Esophagus muscularis mucosa (tissue), 4 donors: Measurements from ENCODE around the gene GHRL. TPM values are rescaled to one million over a fixed set of nuclear protein-coding genes. Genes with fewer than 3 reads are reported as not detected.

Experiments
- DNase-seq: peaks from one replicate; pipeline ENCODE4 v3.0.0-alpha.2; 2017; ENCODE audit errors: extremely low spot score
- H3K27ac ChIP-seq, 4 donors: fragments of 200-600 bp; sonication (generic); replicated peaks in 1 of 4; 1 replicate in 3 of 4; 2 replicates in 1 of 4; pipeline ENCODE4 v1.5.1; 2016 to 2019; ENCODE audit warnings: mild to moderate bottlenecking in 1 of 4
- H3K27me3 ChIP-seq, 4 donors: fragments of 200-600 bp; sonication (generic); one replicate each; pipeline versions ENCODE4 v1.5.1 to v1.6.0; 2016 to 2019
- H3K36me3 ChIP-seq, 4 donors: fragments of 200-600 bp; sonication (generic); one replicate each; pipeline ENCODE4 v1.5.1; 2016 to 2019
- H3K4me1 ChIP-seq, 4 donors: fragments of 200-600 bp; sonication (generic); one replicate each; pipeline ENCODE4 v1.5.1; 2016 to 2019
- H3K4me3 ChIP-seq, 4 donors: fragments of 200-600 bp; sonication (generic); 1 replicate in 2 of 4; 2 replicates in 2 of 4; pipeline ENCODE4 v1.5.1; 2016 to 2019; ENCODE audit warnings: mild to moderate bottlenecking in 4 of 4, moderate library complexity in 1 of 4
- H3K9me3 ChIP-seq, 4 donors: fragments of 200-600 bp; sonication (generic); 1 replicate in 3 of 4; 2 replicates in 1 of 4; pipeline ENCODE4 v1.5.1; 2016 to 2019
- CTCF ChIP-seq, 3 experiments: fragments of 200-600 bp in 2 of 3; fragments of 450-650 bp in 1 of 3; sonication (generic) in 2 of 3; IDR thresholded peaks; one replicate each; pipeline ENCODE4 v1.5.1; 2017 to 2019; ENCODE audit warnings: antibody characterized with exemption in 3 of 3, mild to moderate bottlenecking in 2 of 3, moderate library complexity in 1 of 3
- EP300 ChIP-seq: sonication (generic); formaldehyde crosslinking; IDR thresholded peaks from one replicate; pipeline ENCODE4 v1.6.1; 2017; ENCODE audit warnings: antibody characterized with exemption
- POLR2A ChIP-seq: fragments of 450-650 bp; IDR thresholded peaks from one replicate; pipeline ENCODE4 v1.6.1; 2017; ENCODE audit warnings: antibody characterized with exemption, moderate library complexity, mild to moderate bottlenecking, low read depth
- POLR2AphosphoS5 ChIP-seq, 2 donors: sonication (generic); formaldehyde crosslinking; IDR thresholded peaks; one replicate each; pipeline ENCODE4 v1.6.1; 2017; ENCODE audit warnings: antibody characterized with exemption in 2 of 2
- WGBS: methylation state at CpG from one replicate; pipeline ENCODE4 v1.1.5; 2018; 5-methylcytosine and 5-hydroxymethylcytosine counted together
- intact Hi-C: fragments of 100-400 bp; cut with DNase I; formaldehyde crosslinking; loops from one replicate; pipeline ENCODE4 v1.15.1; 2023
- total RNA-seq, 4 donors: library from RNA; depleted of rRNA; stranded (reverse); fragments of >200 nt; gene quantifications; one replicate each; pipeline versions ENCODE4 v1.1.0 to v1.2.1, GENCODE V29; 2016

The GHRL gene
- total RNA-seq, 4 donors from 2014 or later: 0.40 TPM; not detected in 3

- Histone ChIP-seq H3K9me3 (no peaks in the 10 kb centered on the region), H3K4me3 (no peak overlapping the region), H3K27me3 (no peaks in the 10 kb centered on the region), H3K4me1 (no peaks in the 10 kb centered on the region), H3K27ac (no peak overlapping the region), H3K36me3 (peaks cover 47 to 98% (median 91%) of the 10 kb centered on the region in 4 donors)
- WGBS: 88% methylated on average over 2 of the region's 2 CpGs
- DNase-seq: no peak
- intact Hi-C loops: no loop called here
- TF ChIP-seq EP300 (no peak), CTCF (IDR thresholded peaks at IDR 0.05) (no peak), POLR2A (no peak), POLR2AphosphoS5 (IDR thresholded peaks at IDR 0.05) (no peak)
These were observed 17.8 kb upstream of the GHRL start for GRCh38 chr3:10310578-10310977.

- Histone ChIP-seq H3K4me1 (no peaks in the 10 kb centered on the region), H3K27me3 (no peaks in the 10 kb centered on the region), H3K27ac (no peak overlapping the region), H3K4me3 (no peak overlapping the region), H3K36me3 (peaks cover 51 to 98% (median 91%) of the 10 kb centered on the region in 4 donors), H3K9me3 (no peaks in the 10 kb centered on the region)
- no peak for DNase-seq
- WGBS: 54% methylated on average over 4 of the region's 4 CpGs
- intact Hi-C loops: no loop called here
- TF ChIP-seq CTCF (IDR thresholded peaks at IDR 0.05) (no peak), POLR2A (no peak), POLR2AphosphoS5 (IDR thresholded peaks at IDR 0.05) (no peak), EP300 (no peak)
These were observed 17.0 kb upstream of the GHRL start for GRCh38 chr3:10309736-10310135.

- intact Hi-C loops: no loop called here
- Histone ChIP-seq H3K4me1 (no peaks in the 10 kb centered on the region), H3K27me3 (no peaks in the 10 kb centered on the region), H3K27ac (no peak overlapping the region), H3K9me3 (no peaks in the 10 kb centered on the region), H3K4me3 (no peak overlapping the region), H3K36me3 (peaks cover 61 to 98% (median 91%) of the 10 kb centered on the region in 4 donors)
- TF ChIP-seq POLR2A (no peak), POLR2AphosphoS5 (IDR thresholded peaks at IDR 0.05) (no peak), EP300 (no peak), CTCF (IDR thresholded peaks at IDR 0.05) (no peak)
- WGBS: 95% methylated on average over 7 of the region's 7 CpGs
- no peak for DNase-seq
These were observed 15.9 kb upstream of the GHRL start for GRCh38 chr3:10308678-10309077.

- no peak for TF ChIP-seq POLR2AphosphoS5 (IDR thresholded peaks at IDR 0.05)
- no peak for TF ChIP-seq EP300
- TF ChIP-seq POLR2A: no peak
- no peak for TF ChIP-seq CTCF (IDR thresholded peaks at IDR 0.05)
- no peaks in the 10 kb centered on the region for H3K27me3 ChIP-seq
These were observed 13.4 kb upstream of the GHRL start for GRCh38 chr3:10306156-10306555.

GRCh38 chr3:10305331-10305902, 12.7 kb upstream of the GHRL start:
- intact Hi-C loops: no loop called here
- peaks cover 71 to 98% (median 93%) of the 10 kb centered on the region in 4 donors for H3K36me3 ChIP-seq
- no peaks in the 10 kb centered on the region for H3K9me3 ChIP-seq
- TF ChIP-seq EP300 (no peak), CTCF (IDR thresholded peaks at IDR 0.05) (no peak), POLR2A (no peak), POLR2AphosphoS5 (IDR thresholded peaks at IDR 0.05) (no peak)
- no peak for DNase-seq
- H3K27ac ChIP-seq: no peak overlapping the region
- no peaks in the 10 kb centered on the region for H3K27me3 ChIP-seq
- no peaks in the 10 kb centered on the region for H3K4me1 ChIP-seq
- 93% methylated on average over 4 of the region's 4 CpGs for WGBS
- no peak overlapping the region for H3K4me3 ChIP-seq

More at GRCh38 chr3:10306156-10306555, 13.4 kb upstream of the GHRL start:
- H3K36me3 ChIP-seq: peaks cover 64 to 98% (median 91%) of the 10 kb centered on the region in 4 donors
- no peak for DNase-seq
- intact Hi-C loops: no loop called here
- H3K4me3 ChIP-seq: no peak overlapping the region
- WGBS: 78% methylated on average over 3 of the region's 3 CpGs
- no peak overlapping the region for H3K27ac ChIP-seq
- no peaks in the 10 kb centered on the region for H3K9me3 ChIP-seq
- H3K4me1 ChIP-seq: no peaks in the 10 kb centered on the region
